Adrenal gland (tissue), 12 donors: ENCODE measurements around the gene ECI1. TPM values are rescaled to one million over a fixed set of nuclear protein-coding genes. Genes with fewer than 3 reads are reported as not detected.

Experiments used
- microRNA counts, 2 donors: library from miRNA; unstranded; fragments of <30 nt; microRNA quantifications; one replicate each; lab custom pipeline; 2016
- microRNA-seq, 3 donors: library from miRNA; unstranded; fragments of <30 nt; microRNA quantifications; one replicate each; pipeline ENCODE4, GENCODE V29; 2017 to 2020
- polyA plus RNA-seq, 3 donors: library from polyadenylated mRNA; stranded (reverse); fragments of 200-250 nt in 2 of 3; fragments of 350-450 nt in 1 of 3; fragmentation: Illumina TruSeq in 1 of 3; extraction: RNeasy Lipid Tissue Mini Kit (QIAGEN cat#74804) in 1 of 3; gene quantifications; one replicate each; pipeline ENCODE4 v1.2.3, GENCODE V29; 2013 to 2014
- small RNA-seq, 2 donors: library from RNA; depleted of rRNA; stranded (forward); fragments of <200 nt; gene quantifications; one replicate each; pipeline ENCODE3, GENCODE V24; 2016
- total RNA-seq, 9 donors: library from RNA; depleted of rRNA in 4 of 9; stranded (reverse); fragments of >200 nt in 4 of 9; fragments of 120-200 nt in 1 of 9; fragmentation: NEBNext Ultra II Directional in 1 of 9; extraction: Animal tissue kit (Norgen Biotek cat#: 25700) in 1 of 9; gene quantifications; one replicate each; pipeline versions ENCODE4 v1.1.0 to v1.2.4, GENCODE V29; 2013 to 2023
- donor health status: healthy with polysubstance abuse.
- donor health status: Bipolar disorder and iron deficiency.
- donor health status: DM: yes; HTN: yes; CAD: no.
- donor health status: DM: no; HTN: no; CAD: no.
- donor health status: DM: no; HTN: no; CAD: no.
- donor health status: DM: yes; HTN: yes; CAD: no.

ECI1 gene
- total and polyA plus RNA-seq, 12 donors, result 5.8 to 172 (median 63.7) TPM

MicroRNA genes within 50 kb of the gene (microRNA counts, 767-probe panel; counts per million panel counts)
- 0 counts per million in 2 donors for microRNA hsa-miR-940 (lab: Ali Mortazavi, UCI)

Small RNA genes lying within 50 kb of the gene (microRNA-seq; reads per million reads assigned to microRNA genes)
- gene MIR3677 (0 reads per million in 3 donors), gene MIR4717 (0 reads per million in 3 donors)

Small RNA genes lying within 50 kb of the gene (small RNA-seq; reads per million reads assigned to genes)
- gene MIR3677 (0 reads per million in 2 donors), gene MIR4717 (0 reads per million in 2 donors)

Other genes with a start within 250 kb of the ECI1 start
- gene ZNF598, start 241.8 kb downstream of the ECI1 start, total RNA-seq, result 10 to 100 TPM in 8 of 9 donors, 1 to 10 TPM in 1; 4.7 to 36.6 (median 27.5) TPM
- 10 to 100 TPM in 2 of 3 donors, 1 to 10 TPM in 1; 8.3 to 51.5 (median 37.9) TPM for gene ZNF598, start 241.8 kb downstream of the ECI1 start, polyA plus RNA-seq
- 1 to 10 TPM in 3 of 9 donors, under 1 TPM in 1, not detected in 5; 0.50 to 3.9 (median 1.4) TPM for gene NPW, start 231.8 kb downstream of the ECI1 start, total RNA-seq
- 1 to 10 TPM in 1 of 3 donors, under 1 TPM in 1, not detected in 1; 0.88 to 1.3 TPM for gene NPW, start 231.8 kb downstream of the ECI1 start, polyA plus RNA-seq
- gene NHERF2, start 224.7 kb downstream of the ECI1 start, total RNA-seq, result 100 to 1,000 TPM in 2 of 9 donors, 10 to 100 TPM in 7; 12.9 to 155 (median 66.8) TPM
- 100 to 1,000 TPM in 2 of 3 donors, 10 to 100 TPM in 1; 12.5 to 263 (median 147) TPM for gene NHERF2, start 224.7 kb downstream of the ECI1 start, polyA plus RNA-seq
- gene NTHL1, start 203.8 kb downstream of the ECI1 start, total RNA-seq, result 10 to 100 TPM in 7 of 9 donors, 1 to 10 TPM in 2; 7.9 to 35.7 (median 14.9) TPM
- gene NTHL1, start 203.8 kb downstream of the ECI1 start, polyA plus RNA-seq, result 10 to 100 TPM in 2 of 3 donors, 1 to 10 TPM in 1; 1.5 to 36.6 (median 34.3) TPM
- 100 to 1,000 TPM in 2 of 9 donors, 10 to 100 TPM in 7; 18.6 to 148 (median 92.0) TPM for gene TSC2, start 203.6 kb downstream of the ECI1 start, total RNA-seq
- 100 to 1,000 TPM in 2 of 3 donors, 10 to 100 TPM in 1; 56.9 to 333 (median 105) TPM for gene TSC2, start 203.6 kb downstream of the ECI1 start, polyA plus RNA-seq
- 100 to 1,000 TPM in 5 of 9 donors, 10 to 100 TPM in 4; 16.6 to 145 (median 100) TPM for gene PKD1, start 115.7 kb downstream of the ECI1 start, total RNA-seq
- gene PKD1, start 115.7 kb downstream of the ECI1 start, polyA plus RNA-seq, result 100 to 1,000 TPM in 2 of 3 donors, 1 to 10 TPM in 1; 9.2 to 359 (median 104) TPM
- gene RAB26, start 103.0 kb downstream of the ECI1 start, total RNA-seq, result 1 to 10 TPM in 6 of 9 donors, under 1 TPM in 1, not detected in 2; 1.00 to 4.1 (median 1.5) TPM
- gene RAB26, start 103.0 kb downstream of the ECI1 start, polyA plus RNA-seq, result 10 to 100 TPM in 1 of 3 donors, 1 to 10 TPM in 1, under 1 TPM in 1; 0.46 to 23.1 (median 6.7) TPM
- 100 to 1,000 TPM in 1 of 9 donors, 10 to 100 TPM in 8; 28.4 to 129 (median 57.1) TPM for gene TRAF7, start 95.8 kb downstream of the ECI1 start, total RNA-seq
- gene TRAF7, start 95.8 kb downstream of the ECI1 start, polyA plus RNA-seq, result 10 to 100 TPM; 21.0 to 47.8 (median 43.8) TPM
- 1 to 10 TPM in 3 of 9 donors, under 1 TPM in 4, not detected in 2; 0.06 to 3.7 (median 0.83) TPM for gene CASKIN1, start 55.0 kb downstream of the ECI1 start, total RNA-seq
- gene CASKIN1, start 55.0 kb downstream of the ECI1 start, polyA plus RNA-seq, result 1 to 10 TPM in 2 of 3 donors, not detected in 1; 1.4 to 5.2 TPM
- gene MLST8, start 46.1 kb downstream of the ECI1 start, total RNA-seq, result 100 to 1,000 TPM in 1 of 9 donors, 10 to 100 TPM in 8; 31.2 to 116 (median 49.4) TPM
- 10 to 100 TPM; 21.9 to 96.3 (median 69.1) TPM for gene MLST8, start 46.1 kb downstream of the ECI1 start, polyA plus RNA-seq
- gene BRICD5, start 40.7 kb downstream of the ECI1 start, total RNA-seq, result 1 to 10 TPM in 7 of 9 donors, under 1 TPM in 2; 0.36 to 6.4 (median 2.7) TPM
- 10 to 100 TPM in 1 of 3 donors, 1 to 10 TPM in 1, under 1 TPM in 1; 0.60 to 57.4 (median 8.9) TPM for gene BRICD5, start 40.7 kb downstream of the ECI1 start, polyA plus RNA-seq
- gene PGP, start 36.7 kb downstream of the ECI1 start, total RNA-seq, result 10 to 100 TPM in 6 of 9 donors, 1 to 10 TPM in 3; 8.3 to 24.1 (median 14.3) TPM
- gene PGP, start 36.7 kb downstream of the ECI1 start, polyA plus RNA-seq, result 10 to 100 TPM in 2 of 3 donors, 1 to 10 TPM in 1; 8.4 to 20.4 (median 12.8) TPM
- gene E4F1, start 28.0 kb downstream of the ECI1 start, total RNA-seq, result 10 to 100 TPM; 18.6 to 37.4 (median 25.4) TPM
- gene E4F1, start 28.0 kb downstream of the ECI1 start, polyA plus RNA-seq, result 100 to 1,000 TPM in 1 of 3 donors, 10 to 100 TPM in 1, 1 to 10 TPM in 1; 2.9 to 121 (median 80.0) TPM
- 1 to 10 TPM in 2 of 9 donors, under 1 TPM in 6, not detected in 1; 0.25 to 2.9 (median 0.72) TPM for gene DNASE1L2, start 15.1 kb downstream of the ECI1 start, total RNA-seq
- 1 to 10 TPM in 2 of 3 donors, not detected in 1; 2.2 to 6.0 TPM for gene DNASE1L2, start 15.1 kb downstream of the ECI1 start, polyA plus RNA-seq
- 100 to 1,000 TPM in 8 of 9 donors, 10 to 100 TPM in 1; 83.5 to 176 (median 125) TPM for gene RNPS1, start 16.5 kb upstream of the ECI1 start, total RNA-seq
- 100 to 1,000 TPM in 1 of 3 donors, 10 to 100 TPM in 2; 90.2 to 105 (median 93.6) TPM for gene RNPS1, start 16.5 kb upstream of the ECI1 start, polyA plus RNA-seq
- gene ABCA3, start 89.1 kb upstream of the ECI1 start, total RNA-seq, result 10 to 100 TPM in 8 of 9 donors, 1 to 10 TPM in 1; 3.3 to 30.8 (median 23.4) TPM
- 10 to 100 TPM; 12.4 to 21.3 (median 12.8) TPM for gene ABCA3, start 89.1 kb upstream of the ECI1 start, polyA plus RNA-seq
- gene CCNF, start 177.9 kb upstream of the ECI1 start, total RNA-seq, result 1 to 10 TPM; 1.6 to 5.4 (median 2.5) TPM
- gene CCNF, start 177.9 kb upstream of the ECI1 start, polyA plus RNA-seq, result 1 to 10 TPM in 1 of 3 donors, under 1 TPM in 2; 0.71 to 2.2 (median 0.84) TPM
- 1 to 10 TPM in 7 of 9 donors, under 1 TPM in 2; 0.53 to 8.6 (median 1.6) TPM for gene TEDC2, start 208.5 kb upstream of the ECI1 start, total RNA-seq
- gene TEDC2, start 208.5 kb upstream of the ECI1 start, polyA plus RNA-seq, result 1 to 10 TPM in 1 of 3 donors, under 1 TPM in 2; 0.33 to 2.5 (median 0.98) TPM
- gene NTN3, start 219.7 kb upstream of the ECI1 start, total RNA-seq, result 1 to 10 TPM in 2 of 9 donors, under 1 TPM in 6, not detected in 1; 0.16 to 1.5 (median 0.30) TPM
- gene NTN3, start 219.7 kb upstream of the ECI1 start, polyA plus RNA-seq, result under 1 TPM in 1 of 3 donors, not detected in 2; 0.88 TPM
- 10 to 100 TPM in 8 of 9 donors, 1 to 10 TPM in 1; 5.9 to 18.5 (median 14.7) TPM for gene TBC1D24, start 223.5 kb upstream of the ECI1 start, total RNA-seq
- 10 to 100 TPM in 1 of 3 donors, 1 to 10 TPM in 2; 3.9 to 13.8 (median 4.7) TPM for gene TBC1D24, start 223.5 kb upstream of the ECI1 start, polyA plus RNA-seq